ENCODE results near the gene HNRNPM.
A peak's percentile ranks its signal among the peaks of the same experiment; 100 is the strongest.

HNRNPM gene

DNA sequence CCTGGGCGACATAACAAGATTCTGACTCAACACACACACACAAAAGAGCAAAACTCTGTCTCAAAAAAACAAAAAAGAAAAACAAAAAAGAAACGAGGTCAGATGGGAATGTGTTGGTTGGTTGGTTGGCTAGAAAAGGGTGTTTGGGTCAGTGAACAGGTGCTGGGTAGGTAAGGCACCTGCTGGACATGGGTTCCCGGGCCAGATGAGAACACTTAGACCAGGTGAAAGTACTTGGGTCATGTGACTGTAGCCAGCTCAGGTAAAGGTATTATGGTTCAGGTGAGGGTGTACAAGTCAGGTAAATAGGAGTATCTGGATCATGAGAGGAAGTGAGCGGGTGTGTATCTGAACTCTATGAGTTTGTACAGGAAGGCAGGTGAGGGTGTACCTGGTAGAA lies 83.7 kb downstream of the HNRNPM start:
- ChIA-PET POLR2A (interaction anchor here (7.4 kb wide), 1 partner anchor 14 kb away, joined by 121 read pairs; the partner anchor contains the start of gene ZNF414), CTCF (no interaction called here)
- no peak for TF ChIP-seq ZNF384 (IDR thresholded peaks at IDR 0.05)
- TF ChIP-seq ELF4 (IDR thresholded peaks at IDR 0.05) = no peak
- TF ChIP-seq HDGF (IDR thresholded peaks at IDR 0.05; ENCODE audit: borderline replicate concordance) = no peak
- no peak for TF ChIP-seq BHLHE40 (IDR thresholded peaks at IDR 0.05; ENCODE audit: borderline replicate concordance)
- TF ChIP-seq, protein P1, sequence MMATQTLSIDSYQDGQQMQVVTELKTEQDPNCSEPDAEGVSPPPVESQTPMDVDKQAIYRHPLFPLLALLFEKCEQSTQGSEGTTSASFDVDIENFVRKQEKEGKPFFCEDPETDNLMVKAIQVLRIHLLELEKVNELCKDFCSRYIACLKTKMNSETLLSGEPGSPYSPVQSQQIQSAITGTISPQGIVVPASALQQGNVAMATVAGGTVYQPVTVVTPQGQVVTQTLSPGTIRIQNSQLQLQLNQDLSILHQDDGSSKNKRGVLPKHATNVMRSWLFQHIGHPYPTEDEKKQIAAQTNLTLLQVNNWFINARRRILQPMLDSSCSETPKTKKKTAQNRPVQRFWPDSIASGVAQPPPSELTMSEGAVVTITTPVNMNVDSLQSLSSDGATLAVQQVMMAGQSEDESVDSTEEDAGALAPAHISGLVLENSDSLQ (IDR thresholded peaks at IDR 0.05) = no peak
- no peak for TF ChIP-seq NFRKB (IDR thresholded peaks at IDR 0.05)
- TF ChIP-seq FOXK2 (IDR thresholded peaks at IDR 0.05) = no peak
- TF ChIP-seq SP1 (IDR thresholded peaks at IDR 0.05) = no peak
- no peak for TF ChIP-seq FOXM1 (IDR thresholded peaks at IDR 0.05; ENCODE audit: borderline replicate concordance)
- no peak for TF ChIP-seq FOXA1 (IDR thresholded peaks at IDR 0.05)
- TF ChIP-seq L3MBTL2 (conservative IDR thresholded peaks at IDR 0.05) = no peak
- TF ChIP-seq TARDBP (IDR thresholded peaks at IDR 0.05) = no peak
- TF ChIP-seq LEF1 (IDR thresholded peaks at IDR 0.05; ENCODE audit: borderline replicate concordance) = no peak
- TF ChIP-seq CTBP1 (IDR thresholded peaks at IDR 0.05; ENCODE audit: borderline replicate concordance) = no peak
- TF ChIP-seq SUZ12 (IDR thresholded peaks at IDR 0.05) = no peak
- no peak for TF ChIP-seq ARNT (IDR thresholded peaks at IDR 0.05)
- no peak for DNase-seq (ENCODE audit: extremely low spot score)

DNA sequence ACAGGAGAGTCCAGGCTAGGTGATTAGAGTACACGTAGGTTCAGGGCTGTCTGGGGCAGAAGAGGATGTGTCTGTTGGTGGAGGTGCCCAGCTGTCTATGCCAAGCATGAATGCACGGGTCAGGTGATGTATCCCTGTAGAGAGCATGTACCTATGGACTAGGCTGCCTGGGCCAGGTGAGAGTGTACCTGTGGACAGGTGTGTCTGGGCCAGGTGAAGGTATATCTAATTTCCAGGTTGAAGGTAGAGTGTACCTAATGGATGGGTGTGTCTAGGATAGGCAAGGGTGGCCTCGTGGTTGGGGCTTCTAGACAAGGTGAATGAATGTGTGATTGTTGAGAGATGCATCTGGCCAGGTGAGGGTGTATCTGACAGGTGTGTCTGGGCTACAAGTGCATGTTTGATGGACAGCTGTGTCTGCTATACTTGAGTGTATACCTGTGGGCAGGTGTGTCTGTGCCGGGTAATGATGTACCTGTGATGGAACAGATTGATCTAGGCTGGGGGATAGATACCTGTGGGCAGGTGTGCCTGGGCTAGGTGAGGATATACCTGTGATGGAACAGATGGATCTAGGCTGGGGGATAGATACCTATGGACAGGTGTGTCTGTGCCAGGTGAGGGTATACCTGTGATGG lies 84.7 kb downstream of the HNRNPM start:
- ChIA-PET CTCF (no interaction called here), POLR2A (interaction anchor here (7.4 kb wide), 1 partner anchor 15 kb away, joined by 121 read pairs; the partner anchor contains the start of gene ZNF414)
- TF ChIP-seq CTBP1 (IDR thresholded peaks at IDR 0.05; ENCODE audit: borderline replicate concordance) = peak; percentile 52; the same call in 1 of the 2 replicates
- TF ChIP-seq SUZ12 (IDR thresholded peaks at IDR 0.05) = no peak
- no peak for TF ChIP-seq ELF4 (IDR thresholded peaks at IDR 0.05)
- TF ChIP-seq FOXK2 (IDR thresholded peaks at IDR 0.05) = no peak
- no peak for TF ChIP-seq NFRKB (IDR thresholded peaks at IDR 0.05)
- no peak for TF ChIP-seq BHLHE40 (IDR thresholded peaks at IDR 0.05; ENCODE audit: borderline replicate concordance)
- no peak for TF ChIP-seq TARDBP (IDR thresholded peaks at IDR 0.05)
- no peak for DNase-seq (ENCODE audit: extremely low spot score)

DNA sequence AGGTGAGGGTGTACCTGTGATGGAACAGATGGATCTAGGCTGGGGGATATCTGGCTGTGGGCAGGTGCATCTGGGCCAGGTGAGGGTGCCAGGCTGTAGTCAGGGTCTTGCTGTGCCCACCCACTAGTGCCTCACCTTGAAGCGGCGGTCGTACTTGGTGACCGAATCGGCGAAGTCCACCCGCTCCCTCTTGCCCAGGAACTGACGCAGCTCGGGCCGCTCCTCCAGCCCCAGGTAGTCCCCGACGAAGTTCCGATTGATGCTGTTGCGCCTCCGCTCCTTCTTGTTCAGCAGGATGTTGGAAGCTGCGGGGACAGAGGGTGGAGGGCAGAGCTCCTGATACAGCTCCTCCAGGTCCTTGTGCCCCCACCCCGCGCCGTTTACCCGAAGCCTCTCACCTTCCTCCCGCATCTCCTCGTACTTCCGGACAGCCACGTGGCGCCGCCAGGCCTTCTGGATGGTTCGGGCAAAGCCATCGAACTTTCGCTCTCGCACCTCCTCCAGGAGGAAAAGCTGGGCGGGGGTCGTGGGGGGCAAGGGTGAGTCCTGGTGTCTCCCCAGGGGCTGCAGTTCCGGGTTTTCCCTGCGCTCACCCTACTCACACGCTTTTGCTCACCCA lies 85.4 kb downstream of the HNRNPM start:
- DNase-seq (ENCODE audit: extremely low spot score) = no peak
- ChIA-PET POLR2A (interaction anchor here (1.6 to 7.4 kb wide), 2 partner anchors 15 to 16 kb away, joined by 8 to 121 read pairs; partner anchors contain the start of gene ZNF414), CTCF (no interaction called here)

DNA sequence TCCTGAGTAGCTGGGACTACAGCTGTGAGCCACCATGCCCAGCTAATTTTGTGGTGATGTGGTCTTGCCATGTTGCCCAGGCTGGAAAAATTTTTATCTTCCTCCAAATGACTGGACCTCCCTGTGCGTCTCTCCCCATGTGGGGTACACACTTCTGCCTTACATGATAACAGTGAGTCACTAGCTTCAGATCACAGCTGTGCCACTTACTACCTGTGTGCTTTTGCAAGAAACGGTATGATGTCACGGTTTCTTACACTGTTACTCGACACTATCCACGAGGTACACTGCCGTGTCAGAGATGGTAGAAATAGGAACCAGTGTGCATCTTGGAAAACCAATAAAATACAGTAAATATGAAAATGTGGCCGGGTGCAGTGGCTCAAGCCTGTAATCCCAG lies 86.7 kb downstream of the HNRNPM start:
- ChIA-PET POLR2A (interaction anchor here (1.6 kb wide), 1 partner anchor 18 kb away, joined by 8 read pairs; the partner anchor contains the start of gene ZNF414), CTCF (no interaction called here)
- DNase-seq (ENCODE audit: extremely low spot score) = no peak
- TF ChIP-seq ELF4 (IDR thresholded peaks at IDR 0.05) (no peak), L3MBTL2 (conservative IDR thresholded peaks at IDR 0.05) (no peak), FOXM1 (IDR thresholded peaks at IDR 0.05; ENCODE audit: borderline replicate concordance) (no peak), ARNT (IDR thresholded peaks at IDR 0.05) (no peak), TARDBP (IDR thresholded peaks at IDR 0.05) (no peak), CTBP1 (IDR thresholded peaks at IDR 0.05; ENCODE audit: borderline replicate concordance) (no peak), BHLHE40 (IDR thresholded peaks at IDR 0.05; ENCODE audit: borderline replicate concordance) (no peak), HDGF (IDR thresholded peaks at IDR 0.05; ENCODE audit: borderline replicate concordance) (no peak), FOXK2 (IDR thresholded peaks at IDR 0.05) (no peak), LEF1 (IDR thresholded peaks at IDR 0.05; ENCODE audit: borderline replicate concordance) (no peak), SUZ12 (IDR thresholded peaks at IDR 0.05) (no peak), NFRKB (IDR thresholded peaks at IDR 0.05) (no peak), FOXA1 (IDR thresholded peaks at IDR 0.05) (no peak), SP1 (IDR thresholded peaks at IDR 0.05) (no peak), ZNF384 (IDR thresholded peaks at IDR 0.05) (no peak)
- TF ChIP-seq, protein P1 (IDR thresholded peaks at IDR 0.05) = no peak

More for the DNA sequence above, 85.4 kb downstream of the HNRNPM start:
- no peak for TF ChIP-seq FOXA1 (IDR thresholded peaks at IDR 0.05)
- no peak for TF ChIP-seq FOXK2 (IDR thresholded peaks at IDR 0.05)

DNA sequence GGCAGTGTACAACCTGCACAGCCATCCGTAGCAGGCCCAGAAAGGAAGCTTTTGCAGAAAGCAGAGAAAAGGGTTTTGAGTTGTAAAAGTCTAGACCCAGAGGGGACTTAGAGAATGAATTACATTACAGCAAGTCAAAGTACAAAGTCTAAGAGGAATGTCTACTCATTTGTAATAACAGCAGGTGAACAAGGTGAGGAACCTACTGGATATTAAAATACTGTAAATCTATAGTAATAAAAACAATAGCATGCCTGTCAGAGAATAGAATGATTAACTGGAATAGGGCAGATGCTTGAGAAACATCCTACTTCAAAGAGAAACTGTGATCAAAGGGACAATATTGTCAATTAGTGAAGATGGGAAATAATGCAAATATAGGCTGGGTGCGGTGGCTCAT lies 87.5 kb downstream of the HNRNPM start:
- TF ChIP-seq SUZ12 (IDR thresholded peaks at IDR 0.05) (no peak), FOXK2 (IDR thresholded peaks at IDR 0.05) (no peak), ARNT (IDR thresholded peaks at IDR 0.05) (no peak), LEF1 (IDR thresholded peaks at IDR 0.05; ENCODE audit: borderline replicate concordance) (no peak), FOXA1 (IDR thresholded peaks at IDR 0.05) (no peak), HDGF (IDR thresholded peaks at IDR 0.05; ENCODE audit: borderline replicate concordance) (no peak), ELF4 (IDR thresholded peaks at IDR 0.05) (no peak), ZNF384 (IDR thresholded peaks at IDR 0.05) (no peak), FOXM1 (IDR thresholded peaks at IDR 0.05; ENCODE audit: borderline replicate concordance) (no peak), CTBP1 (IDR thresholded peaks at IDR 0.05; ENCODE audit: borderline replicate concordance) (no peak), NFRKB (IDR thresholded peaks at IDR 0.05) (no peak)
- ChIA-PET CTCF (no interaction called here), POLR2A (interaction anchor here (1.0 kb wide), 1 partner anchor 10 kb away, joined by 3 read pairs; no protein-coding TSS in a partner anchor)
- no peak for DNase-seq (ENCODE audit: extremely low spot score)

DNA sequence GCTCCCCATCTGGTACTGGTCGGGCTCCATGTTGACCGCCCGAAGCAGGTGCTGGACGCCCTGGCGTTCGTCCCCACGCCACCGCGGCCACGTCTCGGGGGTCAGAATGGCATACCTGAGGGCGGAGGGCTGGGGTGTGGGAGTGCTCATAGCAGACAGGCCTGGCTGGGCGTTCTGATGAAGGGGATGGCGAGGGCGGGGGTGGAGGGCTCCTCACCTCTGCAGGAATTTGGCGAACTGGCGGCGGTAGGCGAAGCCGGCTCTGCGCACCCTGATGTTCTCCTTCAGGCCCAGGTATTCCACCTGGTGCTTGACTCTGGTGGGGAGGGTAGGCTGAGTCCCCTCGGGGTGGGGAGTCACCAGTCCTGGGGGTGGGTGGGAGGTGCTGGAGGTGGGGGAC lies 91.5 kb downstream of the HNRNPM start:
- TF ChIP-seq L3MBTL2 (conservative IDR thresholded peaks at IDR 0.05) = no peak
- TF ChIP-seq, protein P1 (IDR thresholded peaks at IDR 0.05) = no peak
- no peak for TF ChIP-seq FOXA1 (IDR thresholded peaks at IDR 0.05)
- TF ChIP-seq ELF4 (IDR thresholded peaks at IDR 0.05) = no peak
- POLR2A ChIA-PET = no interaction called here
- CTCF ChIA-PET = no interaction called here
- DNase-seq (ENCODE audit: extremely low spot score) = no peak

All from HEK293T (cell line).